ENCODE data around the gene GRID2. TPM values are rescaled to one million over a fixed set of nuclear protein-coding genes. Genes with fewer than 3 reads are reported as not detected.

GRID2 gene
- total RNA-seq, 4 donors from 2014 or later, result 0.16 TPM; not detected in 3

DNA sequence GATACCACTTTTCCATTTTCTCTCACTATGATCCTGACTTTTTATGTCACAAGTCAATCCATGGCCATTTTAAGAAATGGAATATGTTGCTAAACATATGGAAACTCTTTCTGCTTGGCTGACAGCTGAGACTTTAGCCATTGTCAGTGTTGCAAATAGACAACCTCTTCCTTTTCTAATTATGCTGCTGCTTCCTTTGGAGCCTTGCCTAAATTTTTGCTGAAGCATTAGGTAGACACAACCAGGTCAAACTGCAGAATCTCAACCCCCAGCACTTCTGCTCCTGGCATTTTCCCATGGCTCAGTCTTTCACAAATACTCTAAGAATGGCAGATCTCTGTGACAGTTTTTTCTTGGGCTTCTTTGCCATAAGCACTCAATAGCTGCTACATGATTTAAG lies 543.3 kb downstream of the GRID2 start:
- no peaks in the 10 kb centered on the region for H3K36me3 ChIP-seq
- intact Hi-C loops (cut with DNase I; ENCODE audit: low total_unique reads) (no loop called here), in situ Hi-C loops (cut with MboI; ENCODE audit: low pct_ligation_motif_present in 1 of 4, low pct_unique_long_range_greater_than_20kb in 1 of 4, low sequenced_read_pairs in 3 of 4) (no loop called here)
- TF ChIP-seq EP300 (IDR thresholded peaks at IDR 0.05; ENCODE audit: low read depth), result no peak
- TF ChIP-seq POLR2A (IDR thresholded peaks at IDR 0.05), result no peak
- TF ChIP-seq POLR2AphosphoS5 (IDR thresholded peaks at IDR 0.05), result no peak
- no peak for TF ChIP-seq CTCF (IDR thresholded peaks at IDR 0.05)
- no peaks in the 10 kb centered on the region for H3K27me3 ChIP-seq
- no peak for DNase-seq
- no peaks in the 10 kb centered on the region for H3K9me3 ChIP-seq
- no peak overlapping the region for H3K4me3 ChIP-seq
- H3K27ac ChIP-seq, result no peak overlapping the region
- H3K4me1 ChIP-seq, result no peaks in the 10 kb centered on the region

DNA sequence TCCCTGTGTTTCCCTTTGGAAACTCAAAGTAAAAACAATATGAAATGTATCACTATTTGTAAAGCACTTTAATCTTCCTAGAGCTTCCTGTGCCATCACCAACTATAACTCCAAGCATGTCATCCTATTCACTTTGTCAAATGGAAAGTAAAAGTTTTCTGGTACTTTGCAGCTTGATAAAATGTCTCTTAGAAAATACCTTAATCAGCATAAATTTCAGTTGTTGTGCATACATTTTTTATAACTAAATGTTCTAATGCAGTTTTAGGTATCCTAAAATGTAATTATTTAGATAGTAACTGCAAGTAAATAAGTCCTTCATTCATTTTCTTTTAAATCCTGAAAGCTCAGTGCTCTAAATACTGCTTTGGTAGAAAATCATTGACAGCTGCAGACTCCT lies 558.7 kb downstream of the GRID2 start:
- H3K27me3 ChIP-seq, result no peaks in the 10 kb centered on the region
- H3K36me3 ChIP-seq, result no peaks in the 10 kb centered on the region
- no peak for TF ChIP-seq EP300 (IDR thresholded peaks at IDR 0.05; ENCODE audit: low read depth)
- TF ChIP-seq CTCF (IDR thresholded peaks at IDR 0.05), result no peak
- no peak for TF ChIP-seq POLR2AphosphoS5 (IDR thresholded peaks at IDR 0.05)
- TF ChIP-seq POLR2A (IDR thresholded peaks at IDR 0.05), result no peak
- H3K4me1 ChIP-seq, result no peaks in the 10 kb centered on the region
- no peak overlapping the region for H3K27ac ChIP-seq
- in situ Hi-C loops (cut with MboI; ENCODE audit: low pct_ligation_motif_present in 1 of 4, low pct_unique_long_range_greater_than_20kb in 1 of 4, low sequenced_read_pairs in 3 of 4), result no loop called here
- no peak for DNase-seq
- H3K9me3 ChIP-seq, result no peaks in the 10 kb centered on the region
- intact Hi-C loops (cut with DNase I; ENCODE audit: low total_unique reads), result no loop called here
- no peak overlapping the region for H3K4me3 ChIP-seq

- Histone ChIP-seq H3K36me3 (no peaks in the 10 kb centered on the region), H3K9me3 (no peaks in the 10 kb centered on the region), H3K27me3 (no peaks in the 10 kb centered on the region), H3K27ac (no peak overlapping the region), H3K4me1 (no peaks in the 10 kb centered on the region), H3K4me3 (no peak overlapping the region)
- intact Hi-C loops (cut with DNase I; ENCODE audit: low total_unique reads) (no loop called here), in situ Hi-C loops (cut with MboI; ENCODE audit: low pct_ligation_motif_present in 1 of 4, low pct_unique_long_range_greater_than_20kb in 1 of 4, low sequenced_read_pairs in 3 of 4) (no loop called here)
- no peak for DNase-seq
- no peak for TF ChIP-seq EP300 (IDR thresholded peaks at IDR 0.05; ENCODE audit: low read depth)
- TF ChIP-seq CTCF (IDR thresholded peaks at IDR 0.05), result no peak
- no peak for TF ChIP-seq POLR2A (IDR thresholded peaks at IDR 0.05)
- WGBS, 2 donors (ENCODE audit: low coverage in 1 of 2), result 57 to 80% methylated on average over 1 of the region's 1 CpG
Observed at GRCh38 chr4:92864096-92864495, 560.3 kb downstream of the GRID2 start.

- no peak overlapping the region for H3K4me3 ChIP-seq
- in situ Hi-C loops (cut with MboI; ENCODE audit: low pct_ligation_motif_present in 1 of 4, low pct_unique_long_range_greater_than_20kb in 1 of 4, low sequenced_read_pairs in 3 of 4), result no loop called here
- TF ChIP-seq CTCF (IDR thresholded peaks at IDR 0.05) (no peak), POLR2AphosphoS5 (IDR thresholded peaks at IDR 0.05) (no peak), EP300 (IDR thresholded peaks at IDR 0.05; ENCODE audit: low read depth) (no peak), POLR2A (IDR thresholded peaks at IDR 0.05) (no peak)
- H3K4me1 ChIP-seq, result no peaks in the 10 kb centered on the region
- no peaks in the 10 kb centered on the region for H3K27me3 ChIP-seq
- WGBS, 2 donors (ENCODE audit: low coverage in 1 of 2), result 86 to 88% methylated on average over 1 of the region's 1 CpG
- no peaks in the 10 kb centered on the region for H3K36me3 ChIP-seq
- H3K27ac ChIP-seq, result no peak overlapping the region
- no peak for DNase-seq
- intact Hi-C loops (cut with DNase I; ENCODE audit: low total_unique reads), result no loop called here
- no peaks in the 10 kb centered on the region for H3K9me3 ChIP-seq
Observed at GRCh38 chr4:92872604-92873003, 568.8 kb downstream of the GRID2 start.

All from transverse colon (tissue), 4 donors.